Measurements from ENCODE around the gene ARL4D.

ARL4D gene

DNA sequence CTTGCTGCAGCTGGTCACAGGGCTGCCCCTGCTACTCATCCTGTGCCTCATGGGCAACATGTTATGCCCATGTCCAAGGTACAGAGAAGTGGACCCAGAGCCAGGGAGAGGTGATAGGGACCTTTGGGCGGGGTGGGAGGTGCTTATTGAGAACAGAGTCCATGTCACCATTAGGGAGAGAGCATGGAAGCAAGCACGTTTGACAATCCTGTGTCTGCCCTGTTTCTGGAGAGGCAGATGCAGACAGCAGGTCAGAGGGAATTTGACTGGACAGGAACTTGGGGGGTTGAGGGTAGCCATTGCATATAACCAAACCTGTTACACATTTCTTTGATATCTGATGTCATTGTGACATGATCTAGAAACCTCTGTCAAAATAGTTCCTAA is 14.3 kb upstream of the ARL4D start:
- Histone ChIP-seq H3K27me3 (ENCODE audit: insufficient read depth, low read length) (no peaks in the 10 kb centered on the region), H2AK5ac (ENCODE audit: low read length) (no peak overlapping the region), H3K79me1 (ENCODE audit: low read length) (peaks cover 11% of the 10 kb centered on the region), H3K27ac (ENCODE audit: low read depth, low read length) (no peak overlapping the region), H2BK12ac (ENCODE audit: low read length) (no peak overlapping the region), H3K18ac (ENCODE audit: low read length) (no peak overlapping the region), H3K23ac (ENCODE audit: low read length) (no peak overlapping the region), H2AFZ (ENCODE audit: insufficient read depth, low read length, poor library complexity) (no peak overlapping the region), H3K4me3 (ENCODE audit: low read depth, low read length) (no peak overlapping the region), H3K4me2 (ENCODE audit: low read length) (no peak overlapping the region), H3K4ac (ENCODE audit: low read depth, low read length) (no peak overlapping the region), H3K79me2 (ENCODE audit: control insufficient read depth, insufficient read depth, low read length, poor library complexity) (peaks cover 4% of the 10 kb centered on the region), H3K14ac (ENCODE audit: low read length) (no peak overlapping the region), H4K12ac (ENCODE audit: low read depth, low read length) (no peak overlapping the region), H2BK5ac (ENCODE audit: low read depth, low read length, poor library complexity) (no peak overlapping the region), H3K36me3 (ENCODE audit: control insufficient read depth in 1 of 2, insufficient read depth in 2 of 2, low read length in 2 of 2) (no peaks in the 10 kb centered on the region), H2BK120ac (ENCODE audit: insufficient read depth, low read length, poor library complexity) (no peak overlapping the region), H3K9ac (ENCODE audit: low read length) (no peak overlapping the region), H3K4me1 (ENCODE audit: control insufficient read depth in 1 of 2, insufficient read depth in 2 of 2, low read length in 2 of 2) (no peaks in the 10 kb centered on the region), H4K91ac (ENCODE audit: low read depth, low read length) (no peak overlapping the region), H3K9me3 (ENCODE audit: insufficient read depth, low read depth, low read length) (peaks cover 9% of the 10 kb centered on the region), H4K8ac (ENCODE audit: low read depth, low read length) (no peak overlapping the region)
- no peak for DNase-seq
- WGBS (ENCODE audit: extremely low coverage, insufficient coverage, insufficient read length): no CpG with 5 or more reads among the region's 2 CpGs

DNA sequence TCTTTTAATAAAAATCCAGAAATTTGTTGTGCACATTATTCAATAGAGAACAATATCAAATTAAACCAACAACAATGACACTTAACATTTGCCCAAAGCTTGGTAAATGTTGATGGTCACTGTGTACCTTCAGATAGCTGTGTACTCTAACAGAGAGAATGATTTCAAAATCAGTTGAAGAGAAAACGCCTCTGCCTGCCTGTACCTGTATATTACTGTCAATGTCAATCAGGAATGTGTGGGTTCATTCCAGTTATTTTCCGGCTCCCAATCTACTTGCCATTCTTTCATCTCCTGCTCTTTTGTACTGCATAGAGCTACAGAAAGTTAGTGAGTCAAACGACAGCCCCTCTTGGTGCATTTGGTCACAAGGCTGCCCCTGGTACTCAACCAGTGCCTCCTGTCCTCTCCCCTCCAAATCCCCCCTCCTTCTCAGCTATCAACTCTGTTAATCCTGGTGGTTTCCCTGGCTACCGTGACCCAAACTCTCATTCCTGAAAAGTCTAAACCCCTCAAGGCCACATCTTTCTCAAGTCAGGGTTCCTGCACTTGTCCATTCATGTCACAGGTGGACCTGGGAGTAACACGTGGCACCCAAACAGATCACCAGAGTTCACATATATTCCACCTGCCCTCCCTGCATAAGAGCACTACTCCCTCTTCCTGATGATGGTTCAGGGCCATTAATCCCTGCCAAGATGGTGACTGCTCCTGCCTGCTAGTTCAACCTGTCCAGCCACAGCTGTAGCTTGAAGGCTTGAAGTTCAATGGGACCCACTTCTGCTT is 13.6 kb upstream of the ARL4D start:
- Histone ChIP-seq H3K79me2 (ENCODE audit: control insufficient read depth, insufficient read depth, low read length, poor library complexity) (peaks cover 4% of the 10 kb centered on the region), H3K27ac (ENCODE audit: low read depth, low read length) (no peak overlapping the region), H4K8ac (ENCODE audit: low read depth, low read length) (no peak overlapping the region), H2BK120ac (ENCODE audit: insufficient read depth, low read length, poor library complexity) (no peak overlapping the region), H2AFZ (ENCODE audit: insufficient read depth, low read length, poor library complexity) (no peak overlapping the region), H3K23ac (ENCODE audit: low read length) (no peak overlapping the region), H3K4me1 (ENCODE audit: control insufficient read depth in 1 of 2, insufficient read depth in 2 of 2, low read length in 2 of 2) (no peaks in the 10 kb centered on the region), H3K14ac (ENCODE audit: low read length) (no peak overlapping the region), H3K27me3 (ENCODE audit: insufficient read depth, low read length) (no peaks in the 10 kb centered on the region), H3K79me1 (ENCODE audit: low read length) (peaks cover 11% of the 10 kb centered on the region), H4K12ac (ENCODE audit: low read depth, low read length) (no peak overlapping the region), H4K91ac (ENCODE audit: low read depth, low read length) (no peak overlapping the region), H2BK5ac (ENCODE audit: low read depth, low read length, poor library complexity) (no peak overlapping the region), H2BK12ac (ENCODE audit: low read length) (no peak overlapping the region), H3K36me3 (ENCODE audit: control insufficient read depth in 1 of 2, insufficient read depth in 2 of 2, low read length in 2 of 2) (no peaks in the 10 kb centered on the region), H3K9ac (ENCODE audit: low read length) (no peak overlapping the region), H3K4ac (ENCODE audit: low read depth, low read length) (no peak overlapping the region), H3K18ac (ENCODE audit: low read length) (no peak overlapping the region), H3K4me3 (ENCODE audit: low read depth, low read length) (no peak overlapping the region), H3K9me3 (ENCODE audit: insufficient read depth, low read depth, low read length) (peaks cover 9% of the 10 kb centered on the region), H3K4me2 (ENCODE audit: low read length) (no peak overlapping the region), H2AK5ac (ENCODE audit: low read length) (no peak overlapping the region)
- DNase-seq: no peak
- no CpG with 5 or more reads among the region's 5 CpGs for WGBS (ENCODE audit: extremely low coverage, insufficient coverage, insufficient read length)

GRCh38 chr17:43388359-43389045 is 10.3 kb upstream of the ARL4D start:
- Histone ChIP-seq H3K23ac (ENCODE audit: low read length) (no peak overlapping the region), H2BK5ac (ENCODE audit: low read depth, low read length, poor library complexity) (peak overlapping the region; percentile 44), H2AFZ (ENCODE audit: insufficient read depth, low read length, poor library complexity) (peak overlapping the region; percentile 51), H3K18ac (ENCODE audit: low read length) (peak overlapping the region; percentile 36), H3K27me3 (ENCODE audit: insufficient read depth, low read length) (no peaks in the 10 kb centered on the region), H3K4me3 (ENCODE audit: low read depth, low read length) (peak overlapping the region; percentile 68), H4K91ac (ENCODE audit: low read depth, low read length) (peak overlapping the region; percentile 62), H3K4ac (ENCODE audit: low read depth, low read length) (peak overlapping the region; percentile 22), H4K8ac (ENCODE audit: low read depth, low read length) (peak overlapping the region; percentile 34), H3K9me3 (ENCODE audit: insufficient read depth, low read depth, low read length) (no peaks in the 10 kb centered on the region), H2AK5ac (ENCODE audit: low read length) (no peak overlapping the region), H2BK12ac (ENCODE audit: low read length) (no peak overlapping the region), H3K27ac (ENCODE audit: low read depth, low read length) (peak overlapping the region; percentile 80), H3K79me2 (ENCODE audit: control insufficient read depth, insufficient read depth, low read length, poor library complexity) (peaks cover 4% of the 10 kb centered on the region), H3K9ac (ENCODE audit: low read length) (peak overlapping the region; percentile 35), H2BK120ac (ENCODE audit: insufficient read depth, low read length, poor library complexity) (peak overlapping the region; percentile 8), H3K14ac (ENCODE audit: low read length) (peak overlapping the region; percentile 60), H3K4me1 (ENCODE audit: control insufficient read depth in 1 of 2, insufficient read depth in 2 of 2, low read length in 2 of 2) (no peaks in the 10 kb centered on the region), H3K79me1 (ENCODE audit: low read length) (peaks cover 11% of the 10 kb centered on the region), H3K36me3 (ENCODE audit: control insufficient read depth in 1 of 2, insufficient read depth in 2 of 2, low read length in 2 of 2) (no peaks in the 10 kb centered on the region), H4K12ac (ENCODE audit: low read depth, low read length) (no peak overlapping the region), H3K4me2 (ENCODE audit: low read length) (peak overlapping the region; percentile 73)
- DNase-seq: peak; percentile 94 to 97
- no CpG with 5 or more reads among the region's 38 CpGs for WGBS (ENCODE audit: extremely low coverage, insufficient coverage, insufficient read length)

- Histone ChIP-seq H2BK12ac (ENCODE audit: low read length) (no peak overlapping the region), H3K36me3 (ENCODE audit: control insufficient read depth in 1 of 2, insufficient read depth in 2 of 2, low read length in 2 of 2) (no peaks in the 10 kb centered on the region), H2AK5ac (ENCODE audit: low read length) (no peak overlapping the region), H4K91ac (ENCODE audit: low read depth, low read length) (peak overlapping the region; percentile 62), H4K12ac (ENCODE audit: low read depth, low read length) (no peak overlapping the region), H3K9me3 (ENCODE audit: insufficient read depth, low read depth, low read length) (no peaks in the 10 kb centered on the region), H3K18ac (ENCODE audit: low read length) (peak overlapping the region; percentile 36), H2BK5ac (ENCODE audit: low read depth, low read length, poor library complexity) (peak overlapping the region; percentile 44), H3K9ac (ENCODE audit: low read length) (peak overlapping the region; percentile 35), H3K79me1 (ENCODE audit: low read length) (peaks cover 14% of the 10 kb centered on the region), H3K79me2 (ENCODE audit: control insufficient read depth, insufficient read depth, low read length, poor library complexity) (peaks cover 4% of the 10 kb centered on the region), H2AFZ (ENCODE audit: insufficient read depth, low read length, poor library complexity) (peak overlapping the region; percentile 4), H3K4ac (ENCODE audit: low read depth, low read length) (peak overlapping the region; percentile 22), H3K27me3 (ENCODE audit: insufficient read depth, low read length) (no peaks in the 10 kb centered on the region), H3K4me2 (ENCODE audit: low read length) (peak overlapping the region; percentile 73), H3K14ac (ENCODE audit: low read length) (peak overlapping the region; percentile 60), H3K4me1 (ENCODE audit: control insufficient read depth in 1 of 2, insufficient read depth in 2 of 2, low read length in 2 of 2) (no peaks in the 10 kb centered on the region), H3K23ac (ENCODE audit: low read length) (no peak overlapping the region), H2BK120ac (ENCODE audit: insufficient read depth, low read length, poor library complexity) (peak overlapping the region; percentile 8), H3K27ac (ENCODE audit: low read depth, low read length) (peak overlapping the region; percentile 80), H4K8ac (ENCODE audit: low read depth, low read length) (peak overlapping the region; percentile 34), H3K4me3 (ENCODE audit: low read depth, low read length) (peak overlapping the region; percentile 68)
- WGBS (ENCODE audit: extremely low coverage, insufficient coverage, insufficient read length): no CpG with 5 or more reads among the region's 33 CpGs
- peak; percentile 73 to 91 for DNase-seq
These were observed 9.5 kb upstream of the ARL4D start for GRCh38 chr17:43389046-43389947.
